NCI-H128 (cell line): ENCODE data around the gene CCR7.

Source experiments
- DNase-seq: peaks from one replicate; lab custom pipeline; 2025; ENCODE audit not compliant: unreplicated experiment; lab: John Stamatoyannopoulos, UW

CCR7 gene, protein sequence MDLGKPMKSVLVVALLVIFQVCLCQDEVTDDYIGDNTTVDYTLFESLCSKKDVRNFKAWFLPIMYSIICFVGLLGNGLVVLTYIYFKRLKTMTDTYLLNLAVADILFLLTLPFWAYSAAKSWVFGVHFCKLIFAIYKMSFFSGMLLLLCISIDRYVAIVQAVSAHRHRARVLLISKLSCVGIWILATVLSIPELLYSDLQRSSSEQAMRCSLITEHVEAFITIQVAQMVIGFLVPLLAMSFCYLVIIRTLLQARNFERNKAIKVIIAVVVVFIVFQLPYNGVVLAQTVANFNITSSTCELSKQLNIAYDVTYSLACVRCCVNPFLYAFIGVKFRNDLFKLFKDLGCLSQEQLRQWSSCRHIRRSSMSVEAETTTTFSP

DNA sequence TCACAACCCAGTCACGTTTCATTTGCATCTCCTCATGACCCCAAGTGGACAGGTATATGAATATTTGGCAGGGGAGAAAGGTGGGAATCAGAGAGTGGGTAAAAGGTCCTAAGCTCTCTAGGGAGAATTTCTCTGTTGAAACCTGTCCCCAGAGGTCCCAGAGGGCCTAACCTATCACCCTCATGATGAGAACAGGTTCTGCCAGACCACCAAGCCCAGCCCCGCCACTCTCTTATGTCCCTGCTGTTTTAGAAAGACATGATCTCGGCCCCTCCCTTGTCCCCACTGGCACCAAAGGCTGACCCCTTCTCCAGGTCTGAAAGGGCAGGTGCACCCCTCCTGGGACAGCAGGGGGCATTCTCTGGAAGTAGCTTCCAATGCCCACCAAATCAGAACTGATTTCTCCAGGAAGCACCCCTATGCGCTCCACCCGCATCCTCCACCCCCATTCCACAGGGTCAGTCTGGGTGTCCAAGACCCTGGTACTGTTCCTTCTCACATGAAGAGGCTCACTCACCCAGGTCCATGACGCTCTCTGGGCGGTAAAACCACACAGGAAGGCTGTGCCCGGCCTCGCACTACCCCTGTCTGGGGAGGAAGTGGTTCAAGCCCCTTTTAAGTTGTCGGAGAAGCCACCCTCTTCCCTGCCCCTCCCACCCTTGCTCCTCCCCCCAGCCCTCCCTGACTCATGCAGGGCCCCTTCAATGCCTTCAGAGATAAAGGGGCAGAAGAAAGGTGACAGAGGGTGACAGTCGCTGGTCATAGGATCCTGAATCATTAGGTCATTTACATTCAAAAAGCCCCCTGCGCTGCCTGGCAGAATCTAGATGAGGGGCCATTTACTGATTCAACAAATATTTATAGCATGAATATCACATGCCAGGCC, at the start of gene CCR7:
Gene CCR7, minus strand, starts transcription at position 590 of the 886 bp plus-strand sequence. Its CDS starts 63 bp downstream, at position 527.
- DNase-seq, result no peak

DNA sequence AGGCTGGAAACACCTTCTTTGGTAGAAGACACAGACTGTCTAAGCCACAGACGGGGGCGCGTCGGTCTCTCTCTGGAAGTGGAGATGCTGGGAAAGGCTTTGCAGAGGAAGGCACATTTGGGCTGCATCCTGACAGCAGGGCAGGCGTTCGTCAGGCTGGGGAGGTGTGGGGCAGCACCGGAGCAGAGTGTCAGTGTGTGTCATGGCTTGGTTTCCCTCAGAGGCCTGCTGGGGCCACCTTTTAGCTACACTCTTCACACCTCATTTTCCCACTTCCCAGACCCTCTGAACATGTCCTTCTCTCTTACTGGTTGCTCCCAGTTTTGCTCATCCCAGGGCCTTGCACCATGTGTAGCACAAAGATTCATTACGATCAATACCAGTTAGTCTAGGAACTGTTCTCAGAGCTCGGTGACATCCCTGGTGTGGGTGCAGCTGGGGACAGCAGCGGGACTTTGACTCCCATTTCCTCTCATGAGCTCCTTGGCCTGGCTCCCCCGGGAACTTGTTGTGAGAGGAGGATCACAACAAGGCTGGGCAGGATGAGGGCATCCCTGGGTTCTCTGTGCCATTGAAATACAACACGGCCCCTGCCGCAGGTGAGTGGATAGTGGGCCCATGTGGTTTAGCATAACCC, 49.3 kb upstream of the CCR7 start:
- DNase-seq, result no peak

DNA sequence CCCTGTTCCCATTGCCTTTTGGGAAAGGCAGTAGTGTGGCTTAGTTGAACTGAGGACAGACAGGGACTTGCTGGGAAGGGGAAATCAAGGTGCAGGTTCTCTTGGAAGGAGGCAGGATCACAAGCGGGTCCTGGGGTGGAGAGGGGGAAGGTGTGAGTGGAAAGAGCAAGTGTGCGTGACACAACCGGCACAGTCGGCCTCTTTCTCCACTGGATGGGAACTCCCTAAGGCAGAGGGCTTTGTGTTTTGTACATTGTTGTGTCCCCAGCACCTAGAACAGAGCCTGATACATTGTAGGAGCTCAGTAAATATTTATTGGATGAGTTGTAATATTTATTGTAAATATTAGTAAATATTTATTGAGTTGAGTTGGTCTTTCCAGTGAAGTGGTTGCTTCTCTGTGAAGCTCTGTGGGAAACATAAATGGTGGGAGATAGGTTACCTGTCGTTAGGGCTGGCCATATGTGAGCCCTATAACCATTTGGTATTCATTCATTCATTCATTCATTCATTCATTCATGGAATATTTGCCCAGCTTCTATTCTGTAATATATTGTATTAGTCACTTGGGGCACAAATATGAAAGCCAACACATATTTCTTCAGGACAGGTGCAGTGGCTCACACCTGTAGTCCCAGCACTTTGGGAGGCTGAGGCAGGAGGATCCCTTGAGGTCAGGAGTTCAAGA, 48.3 kb upstream of the CCR7 start:
- DNase-seq, result no peak

DNA sequence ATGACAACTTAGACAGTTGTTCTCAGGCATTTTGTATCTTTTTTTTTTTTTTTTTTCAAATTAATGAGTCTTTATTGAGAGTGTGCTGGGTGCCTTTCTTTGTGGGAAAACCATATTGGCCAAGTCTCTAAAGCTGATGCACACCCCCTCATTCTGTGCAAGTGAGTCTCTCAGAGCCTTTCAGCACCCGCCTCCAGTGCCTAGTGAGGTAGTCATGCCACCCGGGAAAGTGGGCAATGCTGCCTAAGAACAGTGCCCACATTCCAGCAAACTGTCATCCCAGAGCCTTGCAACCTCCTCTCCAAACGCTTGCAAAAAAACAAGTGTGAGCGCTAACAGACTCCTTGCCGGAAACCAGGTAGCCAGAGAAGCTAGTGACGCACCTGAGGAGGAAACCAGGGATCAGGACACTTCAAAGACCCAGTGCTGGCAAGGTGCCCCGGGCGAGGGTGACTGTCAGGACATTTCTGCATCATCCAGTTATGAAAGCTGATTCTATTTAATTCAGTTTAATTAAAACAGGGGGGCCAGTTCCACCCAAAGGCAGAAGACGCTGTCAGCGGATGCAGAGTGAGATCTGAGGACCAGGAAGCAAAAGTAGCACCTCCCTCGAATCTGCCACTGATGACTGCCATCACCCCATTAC, 47.5 kb upstream of the CCR7 start:
- DNase-seq, result no peak

DNA sequence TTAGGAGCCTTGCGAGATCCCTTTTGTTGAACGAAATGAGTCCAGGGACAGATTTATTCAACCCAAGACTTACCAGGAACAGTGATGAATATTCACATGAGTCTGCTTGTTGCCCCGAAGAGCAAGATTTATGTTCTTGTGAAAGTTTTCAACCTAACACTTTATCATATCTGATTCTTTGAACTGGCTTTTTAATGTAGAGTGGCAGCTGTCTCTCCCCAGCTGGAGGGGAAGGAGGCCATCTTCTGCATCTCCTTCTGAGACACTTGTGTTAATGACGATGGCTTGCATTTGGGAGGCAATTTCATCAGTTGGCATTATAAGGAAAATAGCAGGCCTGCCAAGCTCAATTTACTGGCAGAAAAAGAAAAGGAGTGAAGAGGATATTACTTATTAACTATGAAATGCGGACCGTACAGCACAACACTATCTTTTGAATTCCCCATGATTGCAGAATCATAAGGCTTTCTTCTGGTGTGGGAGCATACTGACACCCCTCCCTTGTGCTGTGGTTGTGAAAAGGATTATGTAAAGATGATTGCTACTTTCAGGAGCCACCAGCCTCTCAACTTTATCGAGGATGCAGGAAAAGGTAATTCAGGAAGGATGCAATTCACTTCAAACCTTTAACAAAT, 46.7 kb upstream of the CCR7 start:
- no peak for DNase-seq

DNA sequence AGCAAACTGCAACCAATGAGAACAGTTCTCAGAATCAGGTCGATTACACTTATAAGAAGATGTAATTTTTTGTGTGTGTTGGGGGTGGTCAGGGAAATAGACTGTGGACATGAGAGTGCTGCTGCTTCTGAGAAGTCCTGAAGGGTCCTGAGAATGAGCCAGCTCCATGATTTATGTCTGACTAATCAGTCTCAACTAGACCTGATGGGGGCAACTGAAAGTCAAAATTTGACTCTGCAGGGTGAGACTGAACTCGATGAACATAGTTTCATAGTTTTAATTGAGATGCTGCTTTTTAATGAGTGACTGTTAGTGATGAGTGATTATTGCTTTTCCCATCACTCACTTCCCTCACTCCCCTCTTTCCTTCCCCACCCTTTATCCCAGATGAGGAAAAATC, 45.1 kb upstream of the CCR7 start:
- no peak for DNase-seq

DNA sequence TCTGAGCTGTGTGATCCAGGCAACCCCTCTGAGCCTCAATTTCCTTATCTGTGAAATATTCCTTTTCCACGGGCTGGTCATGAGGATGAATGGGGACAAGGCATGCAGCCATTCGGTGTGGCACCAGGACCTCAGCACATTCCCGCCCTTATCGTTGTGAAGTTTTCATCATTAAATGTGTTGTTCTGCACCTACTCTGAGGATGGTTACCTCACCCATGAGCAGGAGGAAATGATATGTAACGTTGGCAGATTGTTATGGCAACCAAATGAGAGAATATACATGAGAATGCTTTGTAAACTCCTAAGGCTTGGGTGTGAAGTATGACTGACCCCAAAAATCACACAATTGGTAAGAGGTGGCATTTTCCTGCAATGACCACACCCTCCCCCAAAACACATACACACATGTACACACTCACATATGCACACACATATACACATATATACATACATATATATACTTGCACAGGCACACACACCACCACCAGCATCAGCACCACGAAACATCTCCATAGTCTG, 42.8 kb upstream of the CCR7 start:
- DNase-seq, result no peak

DNA sequence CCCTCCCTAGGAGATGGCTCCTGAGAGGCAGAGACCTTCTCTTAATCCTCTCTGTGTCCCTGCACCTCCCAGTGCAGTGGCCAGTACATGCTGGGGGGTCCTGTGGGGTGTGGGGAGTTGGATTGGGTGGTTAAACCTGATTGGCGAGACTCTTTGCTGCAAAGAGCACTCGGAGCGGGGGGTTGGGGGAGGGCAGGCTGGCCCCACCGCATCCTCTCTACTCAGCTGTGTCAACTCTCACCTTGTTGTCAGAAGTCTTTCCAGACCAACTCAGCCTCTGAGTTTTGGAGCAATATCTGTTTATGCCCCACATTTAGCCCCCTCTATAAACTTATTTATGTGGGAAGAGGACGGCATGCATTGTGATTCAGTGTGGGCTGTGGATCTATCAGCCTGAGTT, 42.4 kb upstream of the CCR7 start:
- no peak for DNase-seq

DNA sequence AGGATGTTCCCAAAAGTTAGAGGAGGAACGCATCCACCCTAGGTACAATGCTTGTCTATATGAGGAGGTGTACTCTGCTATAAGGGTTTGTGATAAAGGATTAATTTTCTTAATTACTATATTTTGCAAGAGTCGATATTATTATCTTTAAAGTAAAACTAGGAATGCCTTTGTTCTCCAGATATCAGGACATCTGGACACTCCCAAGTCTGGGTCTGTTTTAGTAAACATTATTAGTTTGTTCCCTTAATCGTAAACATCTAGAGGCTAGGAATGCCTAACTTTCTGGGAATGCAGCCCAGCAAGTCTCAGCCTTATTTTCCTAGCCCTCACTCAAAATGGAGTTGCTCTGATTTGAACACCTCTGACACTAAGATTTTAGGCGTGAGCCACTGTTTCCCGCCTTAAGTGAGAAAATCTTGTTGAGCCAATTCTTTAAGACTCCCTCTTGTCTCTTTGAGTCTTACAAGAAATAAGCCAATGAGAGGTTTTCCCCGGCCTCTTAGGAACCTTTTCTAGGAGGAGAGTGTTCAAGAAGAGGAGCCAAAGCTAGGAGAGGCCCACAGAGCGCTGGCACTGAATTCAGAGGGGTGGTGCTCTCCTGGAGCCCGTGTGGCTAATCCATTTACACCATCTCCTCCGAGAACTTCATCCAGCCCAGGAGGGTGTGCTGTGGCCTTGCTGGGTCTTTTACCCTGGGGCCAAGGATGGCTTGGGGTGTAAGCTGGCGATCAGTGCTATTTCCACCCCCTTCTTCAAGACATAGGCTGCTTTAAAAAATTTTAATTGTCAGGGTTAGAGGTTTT, 41.5 kb upstream of the CCR7 start:
- DNase-seq, result no peak

DNA sequence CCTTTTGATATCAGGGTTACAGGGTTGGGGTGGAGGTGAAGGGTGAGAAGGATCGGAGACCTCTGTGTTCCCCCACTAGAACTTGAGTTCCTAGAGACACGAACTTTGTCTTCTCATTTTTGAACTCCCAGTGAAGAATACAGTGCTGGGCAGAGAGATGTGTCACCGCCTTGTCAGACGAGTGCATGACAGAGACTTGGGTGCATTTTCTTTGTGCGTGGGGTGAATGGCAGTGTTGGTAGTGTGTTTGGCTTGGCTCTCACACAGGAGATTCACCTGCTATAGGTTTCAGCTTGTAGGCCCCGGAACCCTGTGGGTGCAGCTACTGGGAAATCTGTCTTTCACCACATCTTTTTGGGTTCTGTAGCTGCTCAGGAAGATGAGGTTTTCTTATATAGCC, 40.0 kb upstream of the CCR7 start:
- no peak for DNase-seq

DNA sequence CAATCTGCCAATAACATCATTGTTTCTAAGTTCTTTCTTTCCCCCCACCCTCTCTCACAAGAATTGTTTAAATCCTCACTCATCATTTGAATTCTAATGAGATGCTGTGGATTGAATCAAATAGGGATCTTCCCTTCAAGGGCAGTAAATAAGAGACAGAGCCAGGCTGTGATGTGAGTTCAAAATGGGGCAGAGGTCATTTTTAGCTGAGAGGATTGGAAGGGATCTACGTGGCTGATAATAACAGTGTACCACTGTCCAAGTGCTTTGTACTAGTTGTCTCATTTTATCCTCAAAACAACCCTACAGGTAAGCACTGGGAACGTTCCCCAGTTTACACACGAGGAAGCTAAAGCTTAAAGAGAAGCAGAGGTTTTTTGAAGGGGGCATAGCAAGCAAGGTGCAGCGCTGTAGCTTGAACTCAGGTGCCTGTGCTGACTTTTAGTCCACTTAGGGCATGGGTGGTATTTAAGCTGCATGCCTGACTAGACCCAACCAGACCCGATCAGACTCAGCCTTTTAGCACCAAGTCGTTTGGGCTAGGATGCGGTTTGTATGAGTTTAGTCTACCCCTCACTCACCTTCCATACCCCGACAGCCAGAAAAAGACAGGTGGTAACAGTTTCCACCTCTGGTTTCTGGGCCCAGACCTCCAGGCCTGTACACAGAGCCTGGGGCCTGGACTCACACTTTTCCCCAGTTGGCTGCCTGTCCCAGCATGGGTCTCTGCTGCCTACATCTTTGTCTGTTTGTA, 39.2 kb upstream of the CCR7 start:
- no peak for DNase-seq

DNA sequence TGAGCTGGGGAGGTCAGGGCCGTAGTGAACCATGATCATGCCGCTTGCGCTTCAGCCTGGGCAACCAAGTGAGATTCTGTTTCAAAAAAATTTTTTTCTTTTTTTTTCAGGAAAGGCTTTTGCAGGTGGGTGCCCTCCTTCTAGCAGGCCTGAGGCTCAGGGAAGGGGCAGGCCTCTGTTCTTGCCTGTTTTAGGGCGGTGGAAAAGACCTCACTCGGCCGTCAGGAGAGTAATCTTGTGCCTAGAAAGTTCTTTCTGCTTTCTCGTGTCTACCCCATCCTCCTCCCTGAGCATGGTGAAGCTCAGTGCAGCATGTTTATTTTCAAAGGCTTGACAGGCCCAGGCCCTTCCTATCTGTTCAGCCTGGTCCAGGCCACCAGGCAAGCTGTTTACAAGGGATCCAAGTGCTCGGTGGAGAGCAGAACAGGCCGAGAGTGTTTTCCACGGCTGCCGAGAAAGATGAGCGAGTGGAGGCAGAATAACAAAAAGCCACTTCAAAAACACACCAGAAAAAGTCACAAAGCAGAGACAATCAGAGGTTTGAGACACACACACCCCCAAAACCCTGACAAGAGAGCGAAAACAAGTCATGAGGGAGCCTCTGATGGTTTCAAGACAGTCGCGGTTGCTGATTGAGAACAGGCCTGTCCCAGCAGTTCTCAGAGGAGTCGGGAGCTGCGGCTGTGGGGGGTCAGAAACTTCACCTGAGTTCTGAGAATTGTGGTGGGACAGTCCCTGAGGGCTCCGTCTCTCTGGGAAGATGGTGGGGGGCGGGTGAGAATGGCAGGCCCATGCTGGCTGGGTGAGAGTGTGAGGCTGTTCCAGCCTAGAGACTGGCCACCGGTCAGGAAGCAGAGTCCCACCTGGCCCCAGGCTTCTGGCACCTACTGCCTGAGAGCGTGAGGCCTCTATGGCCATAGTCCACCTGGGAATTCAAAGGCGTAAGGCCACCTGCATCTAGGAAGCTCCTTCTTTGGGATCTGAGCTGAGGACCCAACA, 37.5 kb upstream of the CCR7 start:
- no peak for DNase-seq

DNA sequence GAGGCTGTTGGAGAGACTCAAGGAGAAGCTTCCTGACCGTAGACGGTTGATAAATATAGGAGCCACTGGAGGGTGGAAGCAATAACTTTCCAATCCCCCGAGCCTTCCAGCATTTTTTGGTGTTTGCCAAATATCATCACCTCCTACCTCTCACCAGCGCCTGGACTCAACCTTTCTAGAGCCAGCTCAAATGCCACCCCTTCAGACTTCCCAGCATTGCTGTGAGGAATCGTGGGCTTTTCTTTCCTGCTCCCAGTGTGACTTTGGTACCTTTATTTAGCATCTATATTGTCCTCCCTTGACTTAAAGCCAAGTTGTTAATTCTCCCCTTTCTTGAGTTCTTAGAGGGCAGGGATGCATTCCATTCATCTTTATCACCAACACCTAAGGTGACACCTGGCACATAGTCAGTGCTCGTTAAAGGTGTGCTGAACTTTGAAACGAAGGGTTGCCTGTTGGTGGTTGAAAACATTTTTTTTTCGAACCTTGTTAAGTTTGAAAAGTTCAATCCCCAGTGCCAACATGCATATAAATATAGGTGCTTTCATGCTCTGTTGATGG, 35.3 kb upstream of the CCR7 start:
- no peak for DNase-seq

DNA sequence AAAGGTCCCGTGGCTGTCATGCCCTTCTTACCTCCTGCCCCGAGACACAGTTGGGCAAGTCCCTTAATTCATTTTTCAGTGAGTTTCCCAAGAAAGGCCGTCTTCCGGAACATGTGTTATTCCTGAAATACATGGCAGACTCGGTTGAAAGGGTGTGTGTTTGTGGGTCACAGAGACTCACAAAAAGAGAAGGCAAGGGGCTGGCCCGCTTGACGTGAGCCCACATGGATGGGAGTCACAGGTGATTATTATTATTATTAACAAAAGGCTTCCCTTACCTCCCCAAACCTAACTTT, 34.1 kb upstream of the CCR7 start:
- no peak for DNase-seq

DNA sequence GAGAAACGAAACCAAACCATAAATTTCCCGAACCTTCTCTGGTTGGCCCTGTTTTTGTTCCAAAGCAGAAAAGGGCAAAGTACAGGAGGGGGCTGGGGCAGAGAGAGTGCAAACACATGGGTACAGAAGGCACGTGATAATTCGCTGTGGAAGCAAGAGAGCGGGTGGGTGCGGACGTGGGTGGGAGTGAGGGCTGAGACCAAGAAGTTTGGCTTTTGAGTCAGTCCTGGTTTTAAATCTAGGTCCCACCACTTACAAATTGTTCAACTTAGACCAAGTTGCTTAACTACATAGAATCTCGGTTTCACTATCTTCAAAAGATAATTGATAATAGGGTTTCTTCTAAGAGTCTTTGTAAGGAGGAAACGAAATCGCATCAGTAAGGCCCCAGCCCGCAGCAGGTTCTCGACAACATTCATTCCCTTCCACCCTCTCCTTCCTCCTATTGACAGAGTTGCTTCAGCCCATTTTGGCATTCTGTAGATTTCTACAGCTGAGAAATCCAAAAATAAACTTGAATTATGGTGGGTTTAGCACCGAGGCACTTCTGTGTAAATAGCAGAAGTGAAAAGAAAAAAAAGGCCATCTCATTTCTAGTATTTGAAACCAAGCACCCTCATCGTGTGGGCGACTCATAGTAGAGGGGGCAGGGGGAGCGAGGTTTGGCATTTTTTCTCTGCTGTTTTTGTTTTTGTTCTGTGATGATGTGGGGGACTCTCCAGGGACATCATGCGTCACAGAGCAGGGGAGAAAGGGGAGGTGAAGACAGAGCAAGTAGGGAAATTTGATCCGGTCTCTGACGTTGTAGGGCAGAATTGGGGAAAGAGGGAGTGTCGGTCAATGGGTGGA, 33.6 kb upstream of the CCR7 start:
- no peak for DNase-seq

DNA sequence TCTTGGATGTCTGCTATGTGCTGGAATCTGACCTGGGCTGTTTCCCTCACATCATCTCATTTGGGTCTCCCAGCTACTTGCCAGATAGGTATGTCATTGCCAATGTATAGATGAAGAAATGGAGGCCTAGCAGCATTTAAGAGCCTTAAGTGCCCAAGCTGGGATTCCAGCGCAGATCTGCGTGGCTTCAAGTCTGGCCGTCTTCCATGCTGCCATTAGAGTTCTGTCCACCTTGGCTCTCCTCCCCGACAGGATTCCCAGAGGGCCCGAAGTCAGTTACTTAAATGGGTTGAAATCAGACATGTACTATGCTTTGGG, 33.0 kb upstream of the CCR7 start:
- DNase-seq, result no peak
